ENCODE data around the gene ATF4. TPM values are rescaled to one million over a fixed set of nuclear protein-coding genes. Genes with fewer than 3 reads are reported as not detected.

ATF4 gene
- total and polyA plus RNA-seq, 2 of the 8 experiments (the other 6 are each of a cell fraction or from before 2014, with no cell fraction given), result 553 to 704 TPM

GRCh38 chr22:39530692-39531331 is 10.4 kb downstream of the ATF4 start:
- Histone ChIP-seq H3K4me1 (replicated peaks in 1 of 4; ENCODE audit: control insufficient read depth in 3 of 4, insufficient read depth in 4 of 4, low read length in 3 of 4) (peaks cover 12 to 44% (median 25%) of the 10 kb centered on the region in 4 experiments), H2BK12ac (ENCODE audit: low read depth, low read length) (no peak overlapping the region), H2BK120ac (replicated peaks; ENCODE audit: low read depth, low read length) (no peak overlapping the region), H3K79me2 (ENCODE audit: control insufficient read depth in 1 of 2, insufficient read depth in 2 of 2, low read length in 2 of 2) (peaks cover 0 to 14% of the 10 kb centered on the region in 2 experiments; a peak in 2 of 4 replicates), H3K9ac (replicated peaks in 1 of 4; ENCODE audit: extremely low read depth in 1 of 4, low read depth in 3 of 4, low read length in 3 of 4) (no peak overlapping the region), H3K4ac (replicated peaks; ENCODE audit: insufficient read length, low read depth, low read length) (no peak overlapping the region), H3K36me3 (ENCODE audit: control insufficient read depth in 2 of 4, insufficient read depth in 4 of 4, low read length in 3 of 4) (peaks cover 0 to 6% (median 1%) of the 10 kb centered on the region in 4 experiments; a peak in 4 of 8 replicates), H3K27ac (ENCODE audit: low read depth, low read length) (no peak overlapping the region), H3K23me2 (ENCODE audit: low read depth, low read length) (peaks cover 8% of the 10 kb centered on the region), H3K4me3 (ENCODE audit: extremely low read depth in 1 of 4, insufficient read depth in 2 of 4, low read depth in 3 of 4, low read length in 4 of 4) (0 out of 8 replicates have a peak overlapping the region, but pooled peaks of 1 of the 4 experiments have one; percentile 95), H3K18ac (ENCODE audit: extremely low read depth, low read length) (no peak overlapping the region), H4K5ac (ENCODE audit: insufficient read length, low read depth, low read length) (no peak overlapping the region), H3K27me3 (replicated peaks in 1 of 4; ENCODE audit: control insufficient read depth in 3 of 4, extremely low read depth in 1 of 4, insufficient read depth in 3 of 4, low read length in 3 of 4) (no peaks in the 10 kb centered on the region), H4K20me1 (replicated peaks in 1 of 2; ENCODE audit: control insufficient read depth in 1 of 2, insufficient read depth in 2 of 2, low read length in 2 of 2) (peaks cover 12 to 33% of the 10 kb centered on the region in 2 experiments), H3K14ac (ENCODE audit: insufficient read length) (no peak overlapping the region), H2BK15ac (ENCODE audit: low read length) (no peak overlapping the region), H2BK20ac (ENCODE audit: low read length) (no peak overlapping the region), H2AK5ac (ENCODE audit: low read depth, low read length) (no peak overlapping the region), H3K79me1 (ENCODE audit: low read depth, low read length) (peaks cover 3% of the 10 kb centered on the region; the same call in 1 of the 2 replicates), H3K23ac (ENCODE audit: insufficient read length) (no peak overlapping the region), H3K56ac (replicated peaks; ENCODE audit: insufficient read length, low read depth, low read length) (no peak overlapping the region), H3K9me3 (ENCODE audit: insufficient read depth in 2 of 2, low read depth in 1 of 2, low read length in 1 of 2) (no peaks in the 10 kb centered on the region), H3K4me2 (ENCODE audit: insufficient read depth in 1 of 2, low read depth in 2 of 2, low read length in 2 of 2) (peak overlapping the region; percentile 19 to 79; a peak in 2 of 4 replicates), H2BK5ac (ENCODE audit: low read depth, low read length) (no peak overlapping the region), H2AFZ (ENCODE audit: low read length) (no peak overlapping the region), H4K8ac (ENCODE audit: extremely low read depth, insufficient read depth, low read length) (no peak overlapping the region), H4K91ac (replicated peaks; ENCODE audit: insufficient read length, low read length) (no peak overlapping the region)
- CTCF ChIA-PET (ENCODE audit: partially characterized antibody), result interaction anchor here (0.6 to 21.9 kb wide), 23 partner anchors 8 to 524 kb away, joined by 3 to 361 read pairs (median 4); partner anchors contain the start of genes ATF4 and MIEF1
- POLR2A ChIA-PET (ENCODE audit: partially characterized antibody), result interaction anchor here (0.8 to 8.9 kb wide), 6 partner anchors 10 to 212 kb away, joined by 3 to 72 read pairs (median 3); partner anchors contain the start of genes ATF4, MIEF1 and RPL3
- 70% methylated on average over 9 of the region's 9 CpGs; no CpG with 5 or more reads in 1 of the 2 experiments for WGBS, 2 experiments (ENCODE audit: extremely low coverage in 1 of 2, insufficient coverage in 1 of 2, insufficient read length in 1 of 2, insufficient replicate concordance in 2 of 2, low coverage in 1 of 2, low lambda C conversion rate in 2 of 2, missing lambda C conversion rate in 1 of 2)
- no peak for DNase-seq (ENCODE audit: low read depth in 1 of 2, low spot score in 2 of 2)
- peak; percentile 19 for FAIRE-seq
- TF ChIP-seq POLR2AphosphoS5 (IDR thresholded peaks at IDR 0.05; ENCODE audit: low read depth, low read length) (peak; percentile 39; the same call in 1 of the 2 replicates), GTF2F1 (IDR thresholded peaks at IDR 0.05; ENCODE audit: borderline replicate concordance, low read depth, low read length) (no peak), BCL11A (IDR thresholded peaks at IDR 0.05; ENCODE audit: low read depth in 2 of 2, low read length in 2 of 2) (no peak), POLR2A (IDR thresholded peaks at IDR 0.05; ENCODE audit: control extremely low read depth in 1 of 2, low read depth in 2 of 2, low read length in 2 of 2) (no peak; a peak in 1 of 3 replicates), JUN (IDR thresholded peaks at IDR 0.05; ENCODE audit: low read depth, low read length) (no peak), EP300 (IDR thresholded peaks at IDR 0.05; ENCODE audit: borderline replicate concordance in 1 of 2, low read depth in 2 of 2, low read length in 2 of 2) (0 out of 3 replicates have a peak, but pooled peaks of 1 of the 2 experiments have one; percentile 26), SUZ12 (IDR thresholded peaks at IDR 0.05; ENCODE audit: low read length) (no peak), YY1 (IDR thresholded peaks at IDR 0.05; ENCODE audit: low read depth, low read length) (no peak), SP1 (IDR thresholded peaks at IDR 0.05; ENCODE audit: low read depth, low read length) (0 out of 2 replicates have a peak, but pooled peaks have one; percentile 33), KDM1A (IDR thresholded peaks at IDR 0.05; ENCODE audit: borderline replicate concordance, low read length) (no peak), ZNF274 (IDR thresholded peaks at IDR 0.05; ENCODE audit: borderline replicate concordance, extremely low read depth, low read length) (no peak), NANOG (IDR thresholded peaks at IDR 0.05; ENCODE audit: insufficient read depth, low read depth, low read length, poor library complexity, severe bottlenecking) (no peak), EGR1 (IDR thresholded peaks at IDR 0.05; ENCODE audit: borderline replicate concordance, low read depth, low read length) (no peak)

All from H1 (cell line).